GM18507 (cell line): ENCODE data around the gene PIWIL1.

Experiments used
- DNase-seq: peaks from one replicate; pipeline ENCODE4 v3.0.0; 2011; ENCODE audit warnings: low read depth; ENCODE audit not compliant: insufficient read length; ENCODE audit errors: extremely low spot score
- FAIRE-seq: peaks from 2 replicates; lab custom pipeline; 2011; peaks lifted over from hg19 to GRCh38; lab: Jason Lieb, UNC

The PIWIL1 gene

GRCh38 chr12:130367523-130367922, 29.8 kb downstream of the PIWIL1 start:
- DNase-seq, result no peak
- FAIRE-seq, result no peak

GRCh38 chr12:130369816-130370215, 32.1 kb downstream of the PIWIL1 start:
- FAIRE-seq, result no peak
- DNase-seq, result no peak

- FAIRE-seq (no peak), DNase-seq (no peak)
Measured at GRCh38 chr12:130371296-130371695, 33.6 kb downstream of the PIWIL1 start.

- no peak for FAIRE-seq
- no peak for DNase-seq
Measured at GRCh38 chr12:130372936-130373335, 35.2 kb downstream of the PIWIL1 start.

- no peak for FAIRE-seq
Measured at GRCh38 chr12:130374083-130374482, 36.4 kb downstream of the PIWIL1 start.

GRCh38 chr12:130375296-130376287, 37.9 kb downstream of the PIWIL1 start:
- DNase-seq, result no peak
- FAIRE-seq, result no peak

More at GRCh38 chr12:130374083-130374482, 36.4 kb downstream of the PIWIL1 start:
- DNase-seq, result no peak

GRCh38 chr12:130382818-130383217, 45.1 kb downstream of the PIWIL1 start:
- DNase-seq, result no peak
- no peak for FAIRE-seq

GRCh38 chr12:130384234-130384633, 46.5 kb downstream of the PIWIL1 start:
- no peak for DNase-seq
- no peak for FAIRE-seq

- DNase-seq (no peak), FAIRE-seq (no peak)
Measured at GRCh38 chr12:130385193-130385592, 47.5 kb downstream of the PIWIL1 start.

- FAIRE-seq, result no peak
- no peak for DNase-seq
Measured at GRCh38 chr12:130391186-130391585, 53.5 kb downstream of the PIWIL1 start.

- DNase-seq (no peak), FAIRE-seq (no peak)
Measured at GRCh38 chr12:130394906-130395305, 57.2 kb downstream of the PIWIL1 start.

GRCh38 chr12:130396667-130397066, 59.0 kb downstream of the PIWIL1 start:
- DNase-seq (no peak), FAIRE-seq (no peak)

GRCh38 chr12:130398100-130398848, 60.6 kb downstream of the PIWIL1 start:
- no peak for FAIRE-seq
- no peak for DNase-seq

GRCh38 chr12:130401703-130402102, 64.0 kb downstream of the PIWIL1 start:
- DNase-seq (no peak), FAIRE-seq (no peak)

GRCh38 chr12:130405332-130405731, 67.6 kb downstream of the PIWIL1 start:
- DNase-seq, result no peak
- FAIRE-seq, result no peak

- DNase-seq, result no peak
- FAIRE-seq, result no peak
Measured at GRCh38 chr12:130412384-130412783, 74.7 kb downstream of the PIWIL1 start.

GRCh38 chr12:130413909-130414308, 76.2 kb downstream of the PIWIL1 start:
- FAIRE-seq (no peak), DNase-seq (no peak)

GRCh38 chr12:130414381-130414780, 76.7 kb downstream of the PIWIL1 start:
- DNase-seq (no peak), FAIRE-seq (no peak)

- FAIRE-seq, result no peak
- no peak for DNase-seq
Measured at GRCh38 chr12:130418251-130418650, 80.6 kb downstream of the PIWIL1 start.

- no peak for DNase-seq
Measured at GRCh38 chr12:130419116-130419515, 81.4 kb downstream of the PIWIL1 start.

More at GRCh38 chr12:130419116-130419515, 81.4 kb downstream of the PIWIL1 start:
- no peak for FAIRE-seq
